GM12865 (cell line): ENCODE results near the gene LYL1.
A peak's percentile ranks its signal among the peaks of the same experiment; 100 is the strongest.

Source experiments
- DNase-seq: peaks from one replicate; pipeline ENCODE4 v3.0.0; 2010; ENCODE audit warnings: low read depth
- H3K4me3 ChIP-seq: 2 replicates; pipeline ENCODE4 v1.5.1; 2011; ENCODE audit warnings: mild to moderate bottlenecking, low read depth, low read length, control low read depth
- TF ChIP-seq, protein P1 (sequence below): IDR thresholded peaks from 2 replicates; pipeline ENCODE4 v1.5.1; 2011; ENCODE audit warnings: low read length, control low read depth, low read depth, inconsistent platforms; ENCODE audit not compliant: insufficient read depth; ENCODE audit errors: missing control alignments

The LYL1 gene

GRCh38 chr19:13120031-13120430 lies 17.4 kb upstream of the LYL1 start:
- TF ChIP-seq, protein P1, sequence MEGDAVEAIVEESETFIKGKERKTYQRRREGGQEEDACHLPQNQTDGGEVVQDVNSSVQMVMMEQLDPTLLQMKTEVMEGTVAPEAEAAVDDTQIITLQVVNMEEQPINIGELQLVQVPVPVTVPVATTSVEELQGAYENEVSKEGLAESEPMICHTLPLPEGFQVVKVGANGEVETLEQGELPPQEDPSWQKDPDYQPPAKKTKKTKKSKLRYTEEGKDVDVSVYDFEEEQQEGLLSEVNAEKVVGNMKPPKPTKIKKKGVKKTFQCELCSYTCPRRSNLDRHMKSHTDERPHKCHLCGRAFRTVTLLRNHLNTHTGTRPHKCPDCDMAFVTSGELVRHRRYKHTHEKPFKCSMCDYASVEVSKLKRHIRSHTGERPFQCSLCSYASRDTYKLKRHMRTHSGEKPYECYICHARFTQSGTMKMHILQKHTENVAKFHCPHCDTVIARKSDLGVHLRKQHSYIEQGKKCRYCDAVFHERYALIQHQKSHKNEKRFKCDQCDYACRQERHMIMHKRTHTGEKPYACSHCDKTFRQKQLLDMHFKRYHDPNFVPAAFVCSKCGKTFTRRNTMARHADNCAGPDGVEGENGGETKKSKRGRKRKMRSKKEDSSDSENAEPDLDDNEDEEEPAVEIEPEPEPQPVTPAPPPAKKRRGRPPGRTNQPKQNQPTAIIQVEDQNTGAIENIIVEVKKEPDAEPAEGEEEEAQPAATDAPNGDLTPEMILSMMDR = no peak
- H3K4me3 ChIP-seq = no peak overlapping the region
- no peak for DNase-seq

GRCh38 chr19:13119627-13120026 lies 17.0 kb upstream of the LYL1 start:
- TF ChIP-seq, protein P1 = no peak
- H3K4me3 ChIP-seq = peak overlapping the region; percentile 92
- DNase-seq = no peak

DNA sequence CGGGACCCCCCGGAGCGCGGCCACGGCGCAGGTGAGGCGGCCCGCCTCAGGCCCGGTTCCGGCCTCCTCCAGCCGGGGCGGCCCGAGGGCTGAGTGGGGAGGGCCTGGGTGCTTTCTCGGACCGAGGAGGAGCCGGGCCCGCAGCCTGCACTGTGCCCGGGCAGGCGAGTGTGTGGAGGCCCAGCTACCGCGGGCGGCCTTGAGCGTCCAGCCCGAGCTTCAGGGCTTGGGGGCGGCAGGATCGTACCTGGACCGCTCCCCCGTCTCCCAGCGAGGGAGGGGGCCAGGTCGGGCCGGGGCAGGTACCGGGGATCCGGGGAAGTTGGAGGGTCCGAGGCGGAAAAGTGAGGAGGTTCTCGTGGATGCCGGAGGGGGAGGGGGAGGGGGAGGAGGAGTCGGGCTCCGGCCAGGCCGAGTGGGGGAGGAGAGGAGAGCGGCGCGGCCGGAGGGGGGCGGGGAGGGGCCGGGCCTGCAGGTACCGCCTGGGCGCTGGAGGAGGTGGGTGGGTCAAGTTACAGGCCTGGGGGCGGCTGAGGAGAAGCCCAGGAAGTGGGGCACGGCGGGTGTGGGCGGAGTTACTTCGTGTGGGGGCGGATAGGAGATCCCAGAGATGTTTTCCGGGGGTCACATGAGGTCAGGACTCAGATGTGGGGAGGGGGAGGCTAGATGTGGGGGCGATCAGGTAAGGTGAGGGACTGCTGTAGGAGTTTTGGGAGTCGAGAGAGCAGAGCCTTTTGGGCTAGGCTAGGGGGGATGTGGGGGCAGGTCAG lies 16.0 kb upstream of the LYL1 start:
- TF ChIP-seq, protein P1 = no peak
- H3K4me3 ChIP-seq = peak overlapping the region; percentile 92
- DNase-seq = peak; percentile 78

- peak within 1 kb of the TSS; percentile 95 for H3K4me3 ChIP-seq
- DNase-seq = peak; percentile 94
- TF ChIP-seq, protein P1 = no peak
Measured at GRCh38 chr19:13117772-13118423, 15.2 kb upstream of the LYL1 start, which contains the start of gene NACC1. NACC1 (plus strand) TSS chr19:13118264; CDS start chr19:13135208, 16,944 bp downstream.

- peak; percentile 34 for DNase-seq
- TF ChIP-seq, protein P1 = no peak
- peak overlapping the region; percentile 95 for H3K4me3 ChIP-seq
Measured at GRCh38 chr19:13117176-13117771, 14.6 kb upstream of the LYL1 start.

- peak; percentile 96 for DNase-seq
- peak within 1 kb of the TSS; percentile 95 for H3K4me3 ChIP-seq
- TF ChIP-seq, protein P1 = no peak
Measured at GRCh38 chr19:13116282-13117175, 13.9 kb upstream of the LYL1 start, which contains the start of gene TRMT1. TRMT1 (minus strand) TSS chr19:13116740; CDS start chr19:13116399, 341 bp downstream.
